NCI-H187 treated with DMSO at 0.1 percent for 48 hours (cell line): ENCODE measurements around the gene MS4A2.
"Not testable (repeated sequence)": the region's sequence is repeated elsewhere in the genome, so short reads cannot be mapped to it uniquely, and the experiment has no call there.

ENCODE experiments used
- DNase-seq: peaks from one replicate; lab custom pipeline; 2025; lab: John Stamatoyannopoulos, UW

MS4A2 gene

GRCh38 chr11:60088364-60088763, at the start of gene MS4A2:
MS4A2 (plus strand) TSS chr11:60088664; CDS start chr11:60088766, 102 bp downstream.
- DNase-seq = no peak

DNA sequence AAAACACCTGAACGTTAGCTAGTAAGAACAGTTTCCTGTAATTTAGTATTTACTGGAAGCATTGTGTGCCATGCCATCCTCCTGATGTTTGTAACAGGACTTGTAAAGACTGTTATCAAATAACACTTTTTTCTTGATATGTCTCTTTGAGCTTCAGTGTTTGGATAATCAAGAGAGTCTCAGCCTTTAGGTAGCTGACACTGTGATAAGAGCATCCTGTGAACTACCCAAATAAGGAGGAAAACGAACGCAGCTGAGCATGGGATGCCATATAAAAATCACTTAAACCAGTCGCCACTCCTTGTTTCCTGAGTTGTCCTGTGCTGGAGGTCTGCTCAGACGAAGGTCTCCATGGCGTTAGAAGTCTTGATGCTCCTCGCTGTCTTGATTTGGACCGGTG, 48.4 kb upstream of the MS4A2 start, which contains the start of gene OOSP2:
OOSP2 (plus strand) TSS at position 301 of the 400 bp plus-strand sequence; CDS start at position 352, 51 bp downstream.
- no peak for DNase-seq

- DNase-seq = not testable (repeated sequence)
Observed at GRCh38 chr11:60050422-60050821, 38.0 kb upstream of the MS4A2 start.

DNA sequence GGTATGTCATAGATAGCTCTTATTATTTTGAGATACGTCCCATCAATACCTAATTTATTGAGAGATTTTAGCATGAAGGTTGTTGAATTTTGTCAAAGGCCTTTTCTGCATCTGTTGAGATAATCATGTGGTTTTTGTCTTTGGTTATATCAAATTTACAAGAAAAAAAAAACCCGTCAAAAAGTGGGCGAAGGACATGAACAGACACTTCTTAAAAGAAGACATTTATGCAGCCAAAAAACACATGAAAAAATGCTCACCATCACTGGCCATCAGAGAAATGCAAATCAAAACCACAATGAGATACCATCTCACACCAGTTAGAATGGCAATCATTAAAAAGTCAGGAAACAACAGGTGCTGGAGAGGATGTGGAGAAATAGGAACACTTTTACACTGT, 37.6 kb upstream of the MS4A2 start:
- not testable (repeated sequence) for DNase-seq

GRCh38 chr11:60056349-60056969, 32.0 kb upstream of the MS4A2 start, which contains the start of gene MS4A3:
MS4A3 (plus strand) TSS chr11:60056665; CDS start chr11:60061161, 4,496 bp downstream.
- no peak for DNase-seq

- no peak for DNase-seq
Observed at GRCh38 chr11:60059052-60059451, 29.4 kb upstream of the MS4A2 start.

DNA sequence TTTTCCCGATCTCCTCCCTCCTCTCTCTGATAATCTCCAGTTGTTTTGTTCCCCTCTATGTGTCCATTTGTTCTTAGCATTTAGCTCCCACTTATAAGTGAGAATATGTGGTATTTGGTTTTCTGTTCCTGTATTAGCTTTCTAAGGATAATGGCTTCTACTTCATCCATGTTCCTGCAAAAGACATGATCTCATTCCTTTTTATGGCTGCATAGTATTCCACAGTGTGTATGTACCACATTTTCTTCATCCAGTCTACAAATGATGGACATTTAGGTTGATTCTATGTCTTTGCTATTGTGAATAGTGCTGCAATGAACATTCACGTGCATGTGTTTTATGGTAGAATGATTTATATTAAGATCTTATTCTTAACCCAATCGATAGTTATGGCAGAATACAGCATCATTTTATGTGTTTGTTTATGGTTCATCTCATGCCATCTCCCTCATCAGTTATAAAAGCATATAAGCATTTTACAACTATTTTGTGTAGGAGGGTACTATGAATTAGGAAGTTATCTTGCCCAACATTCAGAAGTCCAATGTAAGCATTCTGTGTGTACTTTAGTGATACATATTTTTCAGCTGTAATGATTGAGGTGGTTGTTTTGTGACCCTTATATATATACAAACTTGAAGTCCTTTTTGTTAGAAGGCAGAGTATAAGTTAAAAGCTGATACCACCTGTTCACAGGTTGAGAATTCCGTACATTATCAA, 28.8 kb upstream of the MS4A2 start:
- DNase-seq = no peak

DNA sequence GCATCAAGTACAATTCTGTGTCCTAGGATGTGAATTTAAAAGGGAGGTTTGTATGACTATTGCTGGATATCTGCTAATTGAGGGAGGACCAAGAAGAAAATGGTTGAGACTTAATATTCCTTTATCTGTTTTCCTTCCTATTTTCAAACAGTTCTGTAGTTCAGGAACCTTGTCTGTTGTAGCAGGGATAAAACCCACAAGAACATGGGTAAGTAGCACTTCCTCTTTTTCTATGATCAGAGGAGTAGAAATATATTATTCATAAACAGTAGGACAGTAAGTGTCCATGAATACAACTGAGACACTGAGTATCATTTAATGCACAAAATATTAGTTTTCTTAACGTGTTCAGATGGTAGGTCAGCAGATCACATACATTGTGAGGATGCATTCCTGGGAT, 24.4 kb upstream of the MS4A2 start:
- DNase-seq = no peak

DNA sequence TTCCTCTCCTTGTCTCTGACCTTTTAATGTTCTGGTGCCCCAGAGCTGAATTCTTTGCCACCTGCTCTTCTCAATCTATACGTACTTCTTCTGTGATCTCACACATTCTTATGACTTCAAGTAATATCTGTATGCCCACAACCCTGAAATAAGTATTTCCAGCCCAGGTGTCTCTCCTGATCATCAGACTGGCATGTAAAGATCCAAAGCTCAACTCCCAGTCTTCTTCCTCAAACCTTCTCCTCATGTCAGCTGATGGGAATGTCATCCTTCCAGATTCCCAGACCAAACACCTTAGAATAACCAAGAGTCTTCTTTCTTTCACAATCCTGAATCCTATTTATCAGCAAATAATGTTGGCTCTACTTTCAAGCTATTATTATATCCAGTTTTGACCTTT, 22.7 kb upstream of the MS4A2 start:
- DNase-seq = no peak

DNA sequence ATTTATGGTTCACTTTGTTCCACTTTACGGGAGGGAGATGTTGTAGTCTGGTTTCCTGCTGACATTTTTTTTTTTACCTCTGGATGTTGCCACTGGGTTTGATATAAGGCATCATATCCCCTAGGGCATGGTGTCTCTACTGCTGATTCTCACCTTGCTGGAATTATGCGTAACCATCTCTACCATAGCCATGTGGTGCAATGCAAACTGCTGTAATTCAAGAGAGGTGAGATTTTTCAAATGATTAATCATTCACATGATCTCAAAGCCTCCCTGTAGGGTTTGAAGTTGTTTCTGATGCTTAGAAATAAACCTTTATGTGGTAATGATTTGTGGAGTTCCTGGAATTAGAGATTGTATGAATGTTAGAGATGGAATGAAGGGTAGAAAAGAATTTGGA, 19.0 kb upstream of the MS4A2 start:
- DNase-seq = no peak

DNA sequence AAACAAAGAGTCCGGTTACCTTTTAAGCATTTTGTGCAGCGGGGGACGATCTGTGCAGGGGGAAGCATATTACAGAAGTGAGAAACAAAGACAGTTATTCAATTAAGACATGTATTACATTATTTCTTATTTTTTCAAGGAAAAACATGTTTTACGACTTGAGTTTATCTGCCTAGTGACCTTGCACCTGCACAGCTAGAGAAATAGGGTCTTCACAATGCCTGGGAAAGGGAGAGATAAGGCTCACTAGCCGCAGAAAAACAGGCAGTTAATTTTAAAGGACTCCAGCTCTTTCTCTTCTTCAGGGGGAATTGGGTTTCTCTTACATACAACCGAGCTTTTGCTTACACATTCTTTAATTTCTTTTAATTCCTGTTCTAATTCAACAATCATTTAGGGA, 16.8 kb upstream of the MS4A2 start:
- not testable (repeated sequence) for DNase-seq

GRCh38 chr11:60077216-60077817, 11.1 kb upstream of the MS4A2 start:
- DNase-seq = no peak

- DNase-seq = no peak
Observed at GRCh38 chr11:60077981-60078380, 10.5 kb upstream of the MS4A2 start.

DNA sequence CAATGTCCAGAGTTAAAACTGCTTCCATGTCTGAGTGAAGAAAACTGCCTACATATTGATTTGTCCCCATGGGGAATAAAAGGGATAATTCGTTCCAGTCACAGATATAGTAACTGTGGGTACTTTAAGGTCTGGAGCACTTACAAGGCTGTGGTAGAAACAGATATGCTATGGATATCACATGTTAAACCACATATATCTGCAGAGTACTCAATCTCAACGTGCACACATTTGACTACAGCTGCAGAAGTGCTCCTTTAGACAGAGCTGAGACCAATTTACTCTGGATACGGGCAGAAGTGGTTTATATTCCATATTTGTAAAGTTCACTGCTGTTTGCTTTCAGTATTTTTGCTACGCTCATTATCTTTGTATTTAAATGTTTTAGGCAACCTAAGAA, 9.7 kb upstream of the MS4A2 start:
- DNase-seq = no peak

- no peak for DNase-seq
Observed at GRCh38 chr11:60080535-60080934, 7.9 kb upstream of the MS4A2 start.

DNA sequence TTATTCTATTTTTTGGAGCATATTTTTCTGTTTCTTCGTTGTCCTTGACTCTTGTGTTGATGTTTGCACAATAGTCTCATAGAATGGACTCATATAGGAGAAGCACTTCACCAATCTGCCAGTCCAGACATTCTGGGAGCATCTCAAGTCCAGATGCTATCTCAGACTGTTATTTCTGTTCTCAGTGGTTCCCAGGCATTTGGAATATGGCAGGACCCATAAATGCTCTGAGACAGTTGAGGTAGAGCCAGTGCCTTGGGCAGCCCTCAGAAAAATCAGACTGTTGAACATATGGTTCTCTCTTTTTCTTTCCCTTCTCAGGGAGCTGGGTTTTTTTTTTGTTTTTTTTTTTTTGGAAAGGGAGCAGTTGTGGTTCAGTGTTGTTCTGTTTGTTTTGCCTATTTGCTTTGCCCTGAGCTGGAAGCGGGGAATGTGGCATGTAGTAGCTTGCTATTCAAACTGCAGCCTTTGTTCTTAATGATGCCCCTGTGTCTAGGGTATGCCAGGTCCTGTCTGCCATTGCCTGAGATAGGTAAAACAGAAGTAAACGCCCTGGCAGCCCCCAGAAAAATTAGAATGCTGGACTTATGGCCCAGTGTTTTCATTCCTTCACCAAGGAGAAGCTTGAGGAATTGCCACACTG, 3.7 kb upstream of the MS4A2 start:
- no peak for DNase-seq

- no peak for DNase-seq
Observed at GRCh38 chr11:60085909-60086308, 2.6 kb upstream of the MS4A2 start.

- no peak for DNase-seq
Observed at GRCh38 chr11:60087239-60087638, 1.2 kb upstream of the MS4A2 start.

- DNase-seq = no peak
Observed at GRCh38 chr11:60095477-60096120, 7.1 kb downstream of the MS4A2 start.

- DNase-seq = no peak
Observed at GRCh38 chr11:60097189-60097588, 8.7 kb downstream of the MS4A2 start.

GRCh38 chr11:60098508-60098907, 10.0 kb downstream of the MS4A2 start:
- no peak for DNase-seq

DNA sequence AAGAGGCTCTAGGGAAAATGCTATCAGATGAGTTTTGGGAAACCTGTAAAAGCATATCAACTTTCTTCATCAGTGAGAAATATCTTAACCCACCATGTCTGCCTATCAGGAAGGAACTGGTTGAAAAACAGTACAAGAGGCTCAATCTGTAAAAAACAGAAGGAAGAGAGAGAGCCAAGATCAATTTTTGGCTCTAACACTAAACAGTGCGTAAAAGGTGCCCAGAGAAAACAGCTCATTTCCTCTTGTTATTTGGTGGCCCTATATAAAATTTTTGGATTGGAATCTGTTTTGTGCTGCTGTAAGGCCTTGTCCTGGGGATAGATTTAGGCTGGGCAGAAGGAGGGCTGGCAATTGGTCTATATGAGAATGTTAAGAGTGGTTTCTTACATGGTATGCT, 12.1 kb downstream of the MS4A2 start:
- no peak for DNase-seq
